ENCODE data around the gene ZNF254.

ZNF254 gene

DNA sequence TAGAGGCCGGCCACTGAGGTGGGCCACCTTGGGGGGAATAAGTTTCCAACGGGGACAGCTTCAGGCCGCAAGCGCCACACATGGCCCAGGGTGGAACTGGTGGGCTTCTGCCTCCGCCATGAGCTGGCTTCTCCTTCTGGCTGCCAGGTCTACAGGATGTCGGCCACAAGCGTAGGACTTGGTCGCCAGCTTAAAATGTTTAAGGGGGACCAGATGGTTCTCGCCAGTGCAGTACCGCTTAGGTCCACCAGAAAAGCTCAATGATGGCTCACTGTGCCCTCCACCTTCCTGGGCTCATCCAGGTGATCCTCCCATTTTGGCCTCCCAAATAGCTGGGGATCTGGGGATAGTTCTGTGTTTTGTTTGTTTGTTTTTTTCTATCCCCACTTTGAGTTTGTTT lies 38.7 kb upstream of the ZNF254 start:
- no peak overlapping the region for H3K27ac ChIP-seq (ENCODE audit: low read depth, low read length)
- H4K20me1 ChIP-seq (ENCODE audit: low read depth, low read length), result no peaks in the 10 kb centered on the region
- no peaks in the 10 kb centered on the region for H3K9me3 ChIP-seq (ENCODE audit: insufficient read depth, low read length)
- H3K9ac ChIP-seq (ENCODE audit: low read length), result no peak overlapping the region
- H3K4me2 ChIP-seq (ENCODE audit: low read depth, low read length, poor library complexity, severe bottlenecking), result no peak overlapping the region
- TF ChIP-seq EZH2phosphoT487 (conservative IDR thresholded peaks at IDR 0.05; ENCODE audit: low read length), result no peak
- TF ChIP-seq, protein P1, sequence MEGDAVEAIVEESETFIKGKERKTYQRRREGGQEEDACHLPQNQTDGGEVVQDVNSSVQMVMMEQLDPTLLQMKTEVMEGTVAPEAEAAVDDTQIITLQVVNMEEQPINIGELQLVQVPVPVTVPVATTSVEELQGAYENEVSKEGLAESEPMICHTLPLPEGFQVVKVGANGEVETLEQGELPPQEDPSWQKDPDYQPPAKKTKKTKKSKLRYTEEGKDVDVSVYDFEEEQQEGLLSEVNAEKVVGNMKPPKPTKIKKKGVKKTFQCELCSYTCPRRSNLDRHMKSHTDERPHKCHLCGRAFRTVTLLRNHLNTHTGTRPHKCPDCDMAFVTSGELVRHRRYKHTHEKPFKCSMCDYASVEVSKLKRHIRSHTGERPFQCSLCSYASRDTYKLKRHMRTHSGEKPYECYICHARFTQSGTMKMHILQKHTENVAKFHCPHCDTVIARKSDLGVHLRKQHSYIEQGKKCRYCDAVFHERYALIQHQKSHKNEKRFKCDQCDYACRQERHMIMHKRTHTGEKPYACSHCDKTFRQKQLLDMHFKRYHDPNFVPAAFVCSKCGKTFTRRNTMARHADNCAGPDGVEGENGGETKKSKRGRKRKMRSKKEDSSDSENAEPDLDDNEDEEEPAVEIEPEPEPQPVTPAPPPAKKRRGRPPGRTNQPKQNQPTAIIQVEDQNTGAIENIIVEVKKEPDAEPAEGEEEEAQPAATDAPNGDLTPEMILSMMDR (IDR thresholded peaks at IDR 0.05; ENCODE audit: insufficient read depth, low read length, poor library complexity, severe bottlenecking), result no peak
- H3K36me3 ChIP-seq (ENCODE audit: low read length), result peaks cover 6% of the 10 kb centered on the region; the same call in 1 of the 2 replicates
- no peaks in the 10 kb centered on the region for H3K27me3 ChIP-seq (ENCODE audit: low read length)
- H3K4me3 ChIP-seq (ENCODE audit: insufficient read depth, low read length, poor library complexity, severe bottlenecking), result no peak overlapping the region
- H3K9me2 ChIP-seq (replicated peaks; ENCODE audit: insufficient read depth, low read length), result no peaks in the 10 kb centered on the region
- H3F3A ChIP-seq (ENCODE audit: insufficient read depth), result no peaks in the 10 kb centered on the region
- no peak overlapping the region for H2AFZ ChIP-seq (ENCODE audit: low read depth, low read length, severe bottlenecking)
- H3K79me2 ChIP-seq (ENCODE audit: insufficient read depth, low read length), result peaks cover 3% of the 10 kb centered on the region; the same call in 1 of the 2 replicates

- Histone ChIP-seq H3K4me3 (ENCODE audit: insufficient read depth, low read length, poor library complexity, severe bottlenecking) (no peak overlapping the region), H3K27me3 (ENCODE audit: low read length) (no peaks in the 10 kb centered on the region), H3K9me2 (replicated peaks; ENCODE audit: insufficient read depth, low read length) (no peaks in the 10 kb centered on the region), H4K20me1 (ENCODE audit: low read depth, low read length) (no peaks in the 10 kb centered on the region), H2AFZ (ENCODE audit: low read depth, low read length, severe bottlenecking) (no peak overlapping the region), H3K79me2 (ENCODE audit: insufficient read depth, low read length) (no peaks in the 10 kb centered on the region; the same call in 1 of the 2 replicates), H3F3A (ENCODE audit: insufficient read depth) (no peaks in the 10 kb centered on the region), H3K36me3 (ENCODE audit: low read length) (peaks cover 6% of the 10 kb centered on the region; the same call in 1 of the 2 replicates), H3K9ac (ENCODE audit: low read length) (no peak overlapping the region), H3K9me3 (ENCODE audit: insufficient read depth, low read length) (no peaks in the 10 kb centered on the region), H3K27ac (ENCODE audit: low read depth, low read length) (no peak overlapping the region), H3K4me2 (ENCODE audit: low read depth, low read length, poor library complexity, severe bottlenecking) (no peak overlapping the region)
- no peak for TF ChIP-seq EZH2phosphoT487 (conservative IDR thresholded peaks at IDR 0.05; ENCODE audit: low read length)
- TF ChIP-seq, protein P1 (IDR thresholded peaks at IDR 0.05; ENCODE audit: insufficient read depth, low read length, poor library complexity, severe bottlenecking), result no peak
Measured at GRCh38 chr19:24049537-24049936, 37.5 kb upstream of the ZNF254 start.

- no peaks in the 10 kb centered on the region for H3K79me2 ChIP-seq (ENCODE audit: insufficient read depth, low read length)
- no peaks in the 10 kb centered on the region for H3K9me2 ChIP-seq (replicated peaks; ENCODE audit: insufficient read depth, low read length)
- no peaks in the 10 kb centered on the region for H4K20me1 ChIP-seq (ENCODE audit: low read depth, low read length)
- no peak overlapping the region for H3K9ac ChIP-seq (ENCODE audit: low read length)
- TF ChIP-seq, protein P1 (IDR thresholded peaks at IDR 0.05; ENCODE audit: insufficient read depth, low read length, poor library complexity, severe bottlenecking), result no peak
- TF ChIP-seq EZH2phosphoT487 (conservative IDR thresholded peaks at IDR 0.05; ENCODE audit: low read length), result no peak
- no peak overlapping the region for H3K27ac ChIP-seq (ENCODE audit: low read depth, low read length)
- no peak overlapping the region for H3K4me2 ChIP-seq (ENCODE audit: low read depth, low read length, poor library complexity, severe bottlenecking)
- no peak overlapping the region for H3K4me3 ChIP-seq (ENCODE audit: insufficient read depth, low read length, poor library complexity, severe bottlenecking)
- no peaks in the 10 kb centered on the region for H3F3A ChIP-seq (ENCODE audit: insufficient read depth)
- H3K36me3 ChIP-seq (ENCODE audit: low read length), result peaks cover 6% of the 10 kb centered on the region; the same call in 1 of the 2 replicates
- H3K27me3 ChIP-seq (ENCODE audit: low read length), result no peaks in the 10 kb centered on the region
- H3K9me3 ChIP-seq (ENCODE audit: insufficient read depth, low read length), result no peaks in the 10 kb centered on the region
- H2AFZ ChIP-seq (ENCODE audit: low read depth, low read length, severe bottlenecking), result no peak overlapping the region
Measured at GRCh38 chr19:24051516-24051915, 35.5 kb upstream of the ZNF254 start.
